Measurements from ENCODE around the gene STK39. TPM values are rescaled to one million over a fixed set of nuclear protein-coding genes. Genes with fewer than 3 reads are reported as not detected.

STK39 gene
- total RNA-seq, 4 donors from 2014 or later = 13.8 to 28.2 (median 18.3) TPM

DNA sequence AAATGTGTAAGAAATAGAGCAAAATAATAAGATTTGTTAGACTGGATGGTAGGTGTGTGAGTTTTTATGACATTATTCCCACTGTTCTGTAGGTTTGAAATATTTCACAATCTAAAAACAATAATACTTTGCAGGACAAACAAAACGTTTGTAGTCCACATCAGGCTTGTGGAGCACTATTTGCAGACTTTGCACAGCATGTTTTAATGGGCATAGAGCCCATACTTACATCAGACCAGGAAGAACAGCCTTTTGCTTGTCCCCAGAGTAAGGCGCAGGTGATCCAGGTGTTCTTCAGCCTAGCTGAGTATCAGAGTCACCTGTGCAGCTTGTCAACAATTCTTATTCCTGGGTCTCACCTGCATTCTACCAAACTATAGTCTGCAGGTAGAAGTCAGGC lies 9.1 kb upstream of the STK39 start:
- H3K4me1 ChIP-seq = no peaks in the 10 kb centered on the region
- no peak overlapping the region for H3K27ac ChIP-seq
- TF ChIP-seq POLR2AphosphoS5 (IDR thresholded peaks at IDR 0.05) = no peak
- TF ChIP-seq, protein P1, sequence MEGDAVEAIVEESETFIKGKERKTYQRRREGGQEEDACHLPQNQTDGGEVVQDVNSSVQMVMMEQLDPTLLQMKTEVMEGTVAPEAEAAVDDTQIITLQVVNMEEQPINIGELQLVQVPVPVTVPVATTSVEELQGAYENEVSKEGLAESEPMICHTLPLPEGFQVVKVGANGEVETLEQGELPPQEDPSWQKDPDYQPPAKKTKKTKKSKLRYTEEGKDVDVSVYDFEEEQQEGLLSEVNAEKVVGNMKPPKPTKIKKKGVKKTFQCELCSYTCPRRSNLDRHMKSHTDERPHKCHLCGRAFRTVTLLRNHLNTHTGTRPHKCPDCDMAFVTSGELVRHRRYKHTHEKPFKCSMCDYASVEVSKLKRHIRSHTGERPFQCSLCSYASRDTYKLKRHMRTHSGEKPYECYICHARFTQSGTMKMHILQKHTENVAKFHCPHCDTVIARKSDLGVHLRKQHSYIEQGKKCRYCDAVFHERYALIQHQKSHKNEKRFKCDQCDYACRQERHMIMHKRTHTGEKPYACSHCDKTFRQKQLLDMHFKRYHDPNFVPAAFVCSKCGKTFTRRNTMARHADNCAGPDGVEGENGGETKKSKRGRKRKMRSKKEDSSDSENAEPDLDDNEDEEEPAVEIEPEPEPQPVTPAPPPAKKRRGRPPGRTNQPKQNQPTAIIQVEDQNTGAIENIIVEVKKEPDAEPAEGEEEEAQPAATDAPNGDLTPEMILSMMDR (IDR thresholded peaks at IDR 0.05) = no peak
- TF ChIP-seq POLR2A (IDR thresholded peaks at IDR 0.05) = no peak
- no peak for TF ChIP-seq EP300 (IDR thresholded peaks at IDR 0.05)
- no peaks in the 10 kb centered on the region for H3K36me3 ChIP-seq
- no peak for DNase-seq (ENCODE audit: low spot score in 2 of 2)
- no peaks in the 10 kb centered on the region for H3K27me3 ChIP-seq
- H3K4me3 ChIP-seq = no peak overlapping the region
- WGBS = 41% methylated on average over 2 of the region's 2 CpGs
- peaks cover 6% of the 10 kb centered on the region for H3K9me3 ChIP-seq

DNA sequence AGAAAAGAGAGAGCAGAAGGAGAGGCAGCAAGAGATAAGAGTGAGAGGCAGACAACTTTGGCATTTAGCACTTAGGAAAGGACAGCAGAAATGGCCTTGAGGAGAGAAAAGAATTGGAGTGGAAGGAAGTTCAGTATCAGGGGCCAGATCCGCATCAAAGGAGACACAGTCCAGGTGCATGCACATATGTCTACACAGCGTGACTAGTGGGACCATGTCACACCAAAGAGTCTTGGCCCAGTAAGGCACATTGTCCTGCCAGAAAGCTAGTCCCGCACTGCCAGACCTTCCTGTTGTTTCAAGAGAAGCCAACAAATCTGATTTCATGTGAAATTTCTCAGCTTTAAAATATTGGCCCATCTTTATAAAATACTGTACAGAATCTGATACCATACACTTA lies 8.5 kb upstream of the STK39 start:
- no peak overlapping the region for H3K4me3 ChIP-seq
- no peaks in the 10 kb centered on the region for H3K4me1 ChIP-seq
- no peaks in the 10 kb centered on the region for H3K27me3 ChIP-seq
- no peaks in the 10 kb centered on the region for H3K36me3 ChIP-seq
- H3K27ac ChIP-seq = no peak overlapping the region
- DNase-seq (ENCODE audit: low spot score in 2 of 2) = no peak
- 73% methylated on average over 3 of the region's 3 CpGs for WGBS
- H3K9me3 ChIP-seq = peaks cover 6% of the 10 kb centered on the region
- no peak for TF ChIP-seq POLR2AphosphoS5 (IDR thresholded peaks at IDR 0.05)
- TF ChIP-seq, protein P1 (IDR thresholded peaks at IDR 0.05) = no peak
- TF ChIP-seq EP300 (IDR thresholded peaks at IDR 0.05) = no peak
- no peak for TF ChIP-seq POLR2A (IDR thresholded peaks at IDR 0.05)

DNA sequence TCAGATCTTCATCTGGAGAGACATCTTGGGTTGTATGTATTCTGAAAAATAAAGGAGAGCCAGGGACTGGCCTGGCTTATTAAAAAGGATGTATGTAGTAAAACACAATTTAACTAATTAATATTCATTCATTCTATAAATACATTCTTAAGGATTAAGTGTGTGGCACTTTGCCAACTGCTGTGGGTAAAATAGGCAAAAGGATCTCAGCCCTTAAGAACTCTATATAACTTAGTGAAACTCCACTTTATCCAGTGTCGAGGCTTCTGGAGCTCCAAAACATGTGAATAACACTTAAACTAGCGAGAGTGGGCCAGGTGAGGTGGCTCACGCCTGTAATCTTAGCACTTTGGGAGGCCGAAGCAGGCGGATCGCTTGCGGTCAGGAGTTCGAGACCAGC lies 7.7 kb upstream of the STK39 start:
- no peak for DNase-seq (ENCODE audit: low spot score in 2 of 2)
- 96% methylated on average over 8 of the region's 8 CpGs for WGBS
- H3K27ac ChIP-seq = no peak overlapping the region
- no peaks in the 10 kb centered on the region for H3K27me3 ChIP-seq
- H3K4me1 ChIP-seq = no peaks in the 10 kb centered on the region
- no peaks in the 10 kb centered on the region for H3K36me3 ChIP-seq
- peaks cover 6% of the 10 kb centered on the region for H3K9me3 ChIP-seq
- no peak for TF ChIP-seq POLR2AphosphoS5 (IDR thresholded peaks at IDR 0.05)
- TF ChIP-seq POLR2A (IDR thresholded peaks at IDR 0.05) = no peak
- TF ChIP-seq EP300 (IDR thresholded peaks at IDR 0.05) = no peak
- TF ChIP-seq, protein P1 (IDR thresholded peaks at IDR 0.05) = no peak
- H3K4me3 ChIP-seq = no peak overlapping the region

DNA sequence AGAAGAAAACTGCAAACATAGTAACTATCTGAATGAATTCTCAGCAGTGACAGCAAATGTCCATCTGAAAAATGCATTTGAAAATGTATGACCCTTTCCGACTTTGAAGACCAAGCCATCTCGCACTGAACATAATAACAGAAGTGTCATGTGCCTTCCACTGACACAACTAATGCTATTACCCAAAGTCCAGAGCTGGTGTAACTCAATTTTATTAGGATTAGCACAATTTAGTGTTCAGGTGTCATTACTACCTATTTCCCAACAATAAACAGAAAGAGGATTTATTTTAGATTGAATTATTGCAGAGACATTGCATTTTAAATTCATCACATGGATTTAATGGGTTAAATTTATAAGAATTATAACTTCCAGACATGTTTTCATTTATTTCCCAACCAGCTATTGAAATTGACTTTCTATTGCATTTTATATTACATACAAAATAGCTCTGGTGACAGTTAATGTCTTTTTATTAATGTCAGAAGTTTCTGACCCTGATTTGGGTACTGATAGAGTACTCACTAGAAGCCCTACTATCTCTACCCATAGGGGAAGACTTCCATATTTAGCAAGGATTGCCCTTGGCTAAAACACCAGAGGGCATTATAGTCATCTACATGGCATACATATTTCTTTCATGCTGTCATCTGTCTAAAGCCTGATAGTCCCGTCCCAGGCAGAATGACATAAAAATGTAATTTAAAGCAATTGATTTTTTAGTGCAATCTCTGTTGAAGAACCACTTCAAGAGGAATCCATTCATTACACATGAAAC lies 7.0 kb upstream of the STK39 start:
- TF ChIP-seq, protein P1 (IDR thresholded peaks at IDR 0.05) = no peak
- no peak for TF ChIP-seq POLR2AphosphoS5 (IDR thresholded peaks at IDR 0.05)
- no peak for TF ChIP-seq EP300 (IDR thresholded peaks at IDR 0.05)
- TF ChIP-seq POLR2A (IDR thresholded peaks at IDR 0.05) = no peak
- WGBS = 72% methylated on average over 3 of the region's 3 CpGs

DNA sequence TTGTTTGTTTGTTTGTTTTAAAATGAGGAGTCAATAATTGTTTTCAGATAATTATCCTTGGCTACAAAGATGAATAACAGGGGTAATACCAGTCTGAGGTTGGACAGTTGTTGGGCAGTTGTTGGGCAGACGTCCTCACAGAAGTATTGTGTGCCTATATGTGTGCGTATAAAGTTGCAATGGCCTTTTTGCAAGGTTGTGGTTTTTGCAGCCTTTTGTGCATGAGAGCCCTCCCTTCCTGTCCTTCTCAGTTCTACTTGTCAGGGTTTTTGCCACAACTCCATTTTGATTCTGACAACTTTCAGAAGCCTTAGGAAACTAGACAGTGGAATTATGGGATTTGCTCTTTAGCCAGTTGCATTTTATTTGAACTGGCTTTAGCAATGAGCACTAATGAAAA lies 6.0 kb upstream of the STK39 start:
- no peak for DNase-seq (ENCODE audit: low spot score in 2 of 2)
- Histone ChIP-seq H3K36me3 (no peaks in the 10 kb centered on the region), H3K4me1 (no peaks in the 10 kb centered on the region), H3K27me3 (no peaks in the 10 kb centered on the region), H3K9me3 (no peaks in the 10 kb centered on the region), H3K27ac (no peak overlapping the region), H3K4me3 (no peak overlapping the region)
- WGBS = 88% methylated on average over 2 of the region's 2 CpGs
- TF ChIP-seq, protein P1 (IDR thresholded peaks at IDR 0.05) = no peak
- TF ChIP-seq POLR2A (IDR thresholded peaks at IDR 0.05) (no peak), EP300 (IDR thresholded peaks at IDR 0.05) (no peak)

More for the DNA sequence above, 7.0 kb upstream of the STK39 start:
- H3K4me1 ChIP-seq = no peaks in the 10 kb centered on the region
- DNase-seq (ENCODE audit: low spot score in 2 of 2) = no peak
- H3K4me3 ChIP-seq = no peak overlapping the region
- H3K27ac ChIP-seq = no peak overlapping the region
- H3K27me3 ChIP-seq = no peaks in the 10 kb centered on the region
- no peaks in the 10 kb centered on the region for H3K36me3 ChIP-seq
- H3K9me3 ChIP-seq = no peaks in the 10 kb centered on the region
